NOMO-1 treated with DMSO at 0.1 percent for 48 hours (cell line): ENCODE data around the gene RPS3.
"Not testable (repeated sequence)": the region's sequence is repeated elsewhere in the genome, so short reads cannot be mapped to it uniquely, and the experiment has no call there.

ENCODE experiments used
- DNase-seq: peaks from one replicate; lab custom pipeline; 2025; ENCODE audit not compliant: unreplicated experiment; lab: John Stamatoyannopoulos, UW

RPS3 gene

DNA sequence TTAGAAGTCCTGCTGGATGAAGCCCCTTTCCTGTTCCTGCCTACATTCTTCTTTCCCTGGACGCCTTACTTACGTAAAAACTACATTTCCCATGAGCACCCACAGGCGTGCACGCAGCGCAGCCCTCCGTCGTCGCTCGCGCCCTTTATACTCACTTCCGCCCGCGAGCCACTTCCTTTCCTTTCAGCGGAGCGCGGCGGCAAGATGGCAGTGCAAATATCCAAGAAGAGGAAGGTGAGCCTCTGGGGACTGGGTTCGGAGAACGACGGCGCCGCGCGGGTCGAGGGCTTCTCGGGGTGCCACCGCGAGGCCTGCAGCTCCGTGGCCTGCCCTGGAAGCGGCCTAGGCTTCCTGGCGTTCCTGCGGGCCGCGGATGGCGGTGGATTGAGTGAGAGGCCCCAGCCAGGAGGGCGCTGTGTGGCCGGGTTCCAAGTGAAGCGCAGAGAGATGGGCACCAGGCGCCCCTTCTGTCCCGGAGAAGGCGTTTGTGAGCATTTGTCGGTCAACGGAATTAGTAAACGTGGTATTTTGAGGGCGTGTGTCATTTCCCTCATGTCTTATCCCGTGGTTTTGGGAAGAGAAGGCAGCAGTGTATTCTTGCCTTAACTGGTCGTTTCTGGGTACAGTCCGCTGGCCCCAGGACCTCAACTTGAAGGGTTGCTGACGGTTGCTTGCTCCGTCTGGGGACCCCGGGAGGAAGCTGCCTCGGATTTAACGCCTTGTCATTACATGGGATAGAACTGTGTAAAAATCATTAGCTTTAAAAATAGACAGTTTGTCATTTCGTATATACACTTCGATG lies at the start of gene RPS3:
RPS3 (plus strand) TSS at position 175 of the 802 bp plus-strand sequence; CDS start at position 205, 30 bp downstream.
- peak; percentile 85 for DNase-seq

DNA sequence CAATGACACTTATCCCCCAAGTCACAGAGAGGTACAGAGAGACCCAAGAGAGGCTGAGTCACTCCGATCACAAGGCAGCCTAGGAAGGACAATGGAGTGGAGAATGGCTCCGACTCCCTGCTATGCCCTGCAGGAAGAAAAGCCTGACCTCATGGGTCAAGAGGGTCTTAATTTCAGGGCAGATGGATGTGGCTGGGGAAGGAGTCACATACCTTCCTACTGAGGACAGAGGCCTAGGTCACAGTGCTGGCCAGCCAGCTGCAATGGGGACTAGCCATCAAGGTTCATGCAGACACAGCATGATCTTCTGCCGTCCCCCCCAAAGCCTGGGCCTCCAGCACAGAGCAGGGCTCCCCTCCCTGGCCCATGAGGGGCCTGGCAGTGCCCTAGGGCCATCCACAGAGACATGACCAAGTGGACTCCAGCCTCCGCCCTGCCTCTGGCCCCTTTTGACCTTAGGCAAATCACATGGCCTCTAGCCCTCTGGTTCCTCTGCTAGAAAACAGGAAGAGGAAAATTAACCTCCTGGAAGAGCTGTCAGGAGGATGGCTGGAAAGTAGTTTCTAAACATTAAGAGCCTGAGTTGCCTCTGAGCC lies 49.7 kb upstream of the RPS3 start:
- peak; percentile 41 for DNase-seq

DNA sequence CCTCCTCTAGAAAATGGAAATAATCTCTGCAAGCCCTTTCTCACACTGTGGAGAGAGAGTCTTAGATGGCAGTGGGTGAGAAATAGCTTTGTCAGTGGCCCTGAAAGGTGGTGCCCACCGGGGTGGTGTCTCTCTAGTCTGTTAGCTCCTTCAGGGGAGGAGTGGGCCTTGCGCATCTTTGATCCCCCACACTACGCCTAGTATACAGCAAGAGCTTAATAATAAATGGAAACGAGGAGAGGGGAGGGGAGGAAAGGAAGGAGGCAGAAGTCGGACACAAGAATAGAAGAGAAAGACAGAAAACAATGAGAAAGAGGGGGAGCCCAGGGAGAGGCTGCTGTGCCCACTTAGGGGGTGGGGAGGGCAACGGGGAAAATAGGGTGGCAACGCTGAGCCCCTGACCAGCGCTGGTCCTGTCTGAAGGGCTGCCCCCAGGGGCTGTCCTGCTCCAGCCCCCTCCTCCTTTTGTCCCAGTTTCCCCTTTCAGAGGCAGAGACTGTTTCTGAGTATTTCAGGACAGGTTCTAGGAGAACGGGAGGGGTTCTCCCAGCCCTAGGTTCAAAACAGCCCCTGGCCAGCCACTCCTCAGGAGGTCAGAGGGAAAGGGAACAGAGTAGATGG lies 49.1 kb upstream of the RPS3 start:
- no peak for DNase-seq

DNA sequence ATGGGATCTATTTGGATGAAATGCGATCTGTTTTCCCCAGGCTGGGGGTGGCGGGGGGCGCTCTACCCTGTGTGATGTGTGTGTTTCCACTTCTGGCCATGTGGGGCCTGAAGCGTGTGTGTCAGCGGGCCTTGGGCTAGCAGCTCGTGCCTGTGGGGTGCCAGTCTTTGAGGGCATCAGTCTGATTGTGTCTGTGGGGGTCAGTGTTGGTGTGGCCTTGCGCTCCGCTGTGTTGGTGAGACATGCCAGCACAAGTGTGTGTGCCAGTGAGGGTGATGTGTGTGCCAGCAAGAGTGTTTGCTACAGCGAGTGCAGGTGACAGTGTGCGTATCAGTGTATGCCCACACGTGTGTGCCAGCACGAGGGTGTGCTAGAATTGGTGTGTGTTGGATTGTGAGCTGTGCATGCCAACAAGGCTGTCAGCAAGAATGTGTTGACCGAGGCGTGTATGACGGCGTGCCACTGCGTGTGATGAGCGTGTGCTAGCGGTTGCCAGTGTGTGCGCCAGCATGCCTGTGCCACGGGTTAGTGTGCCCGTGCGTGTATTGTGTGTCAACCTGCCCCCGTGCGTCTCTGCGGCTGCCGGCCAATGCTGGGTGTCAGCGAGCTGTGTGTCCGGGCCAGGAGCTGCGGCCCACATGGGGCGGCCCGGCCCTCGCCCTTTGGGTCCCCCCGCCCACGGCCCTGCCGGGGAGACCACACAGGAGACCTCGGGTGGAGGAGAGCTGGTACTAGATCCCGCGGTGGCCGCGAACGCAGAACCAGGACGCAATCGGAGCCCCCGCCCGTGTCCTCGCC lies 48.4 kb upstream of the RPS3 start:
- DNase-seq: peak; percentile 41

DNA sequence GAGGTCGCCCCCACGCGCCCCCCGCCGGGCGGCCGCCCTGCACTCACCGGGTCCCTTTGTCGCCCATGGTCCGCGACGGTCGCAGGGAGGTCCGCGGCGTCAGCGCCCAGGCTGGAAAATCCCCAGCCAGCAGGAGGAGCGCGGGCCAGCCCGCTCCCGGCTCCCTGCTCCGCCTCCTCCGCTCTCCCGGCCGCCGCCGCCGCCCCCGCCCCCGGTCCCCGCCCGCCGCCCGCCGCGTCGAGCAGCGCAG lies 47.9 kb upstream of the RPS3 start, which contains the start of gene ARRB1:
ARRB1 (minus strand) TSS at position 121 of the 250 bp plus-strand sequence; CDS start at position 67, 54 bp downstream.
- DNase-seq: no peak

DNA sequence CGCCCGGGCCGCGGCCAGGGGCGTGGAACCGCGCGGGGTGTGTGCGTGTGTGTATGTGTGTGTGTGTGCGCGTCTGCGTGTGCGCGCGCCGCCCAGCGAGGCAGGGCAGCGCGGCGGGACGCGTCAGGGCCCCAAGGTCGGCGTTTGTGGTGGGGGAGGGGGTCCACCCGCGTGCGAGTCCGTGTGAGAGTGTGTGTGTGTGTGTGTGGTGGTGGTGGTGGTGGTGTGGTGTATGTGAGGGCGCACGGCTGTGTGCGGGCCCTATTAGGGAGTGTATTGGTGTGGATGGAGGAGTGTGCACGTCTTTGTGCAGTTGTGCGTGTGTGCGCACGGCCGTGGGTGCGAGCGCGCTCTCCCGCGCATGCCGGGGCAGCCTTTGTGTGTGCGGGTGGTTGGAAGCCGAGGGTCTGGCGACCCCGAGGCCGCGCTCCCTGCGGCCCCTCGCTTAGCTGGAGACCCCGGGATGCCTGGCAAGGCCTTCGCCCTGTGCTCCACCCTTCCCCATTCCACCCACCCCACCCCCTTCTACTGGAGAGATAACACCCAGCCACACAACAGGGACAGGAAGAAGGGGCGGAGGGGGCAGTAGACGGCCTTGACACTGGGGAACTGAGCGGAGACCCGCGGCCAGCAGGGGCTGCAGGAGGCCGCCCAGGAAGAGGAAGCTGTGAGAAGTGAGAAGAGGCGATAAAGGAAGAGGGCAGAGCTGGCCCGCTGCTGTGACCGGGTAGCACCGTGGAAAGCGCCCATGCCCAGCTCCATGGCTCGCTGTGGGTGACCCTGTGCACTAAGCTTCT lies 47.3 kb upstream of the RPS3 start:
- DNase-seq: peak; percentile 84

DNA sequence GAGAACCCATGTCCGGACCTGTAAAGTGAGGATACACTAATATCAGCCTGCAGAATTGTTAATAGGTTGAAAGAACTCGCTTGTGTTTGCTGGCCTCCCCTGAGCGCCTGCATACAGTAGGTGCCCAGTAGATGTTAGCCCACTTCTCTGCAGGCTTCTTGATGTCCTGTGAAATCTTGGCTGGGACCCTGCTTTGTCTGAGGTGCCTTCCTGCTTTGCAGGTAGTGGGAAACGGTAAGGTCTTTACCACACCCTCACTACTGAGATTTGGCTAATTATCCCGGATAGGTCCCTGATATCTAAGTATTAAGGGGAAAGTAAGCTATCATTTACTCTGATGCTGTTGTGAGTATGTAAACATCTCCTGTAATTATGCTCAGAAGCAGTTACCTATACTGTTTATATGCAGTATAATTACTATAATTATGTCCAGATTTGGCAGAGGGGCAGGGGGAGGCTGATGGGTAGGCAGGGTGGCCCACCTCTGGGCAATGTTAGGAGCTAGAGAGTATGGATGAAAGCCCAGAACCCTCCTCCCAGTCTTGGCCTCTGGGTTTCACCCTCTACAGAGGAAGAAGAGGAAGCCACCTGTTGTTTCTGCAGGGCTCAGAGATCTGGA lies 46.6 kb upstream of the RPS3 start:
- DNase-seq: no peak

DNA sequence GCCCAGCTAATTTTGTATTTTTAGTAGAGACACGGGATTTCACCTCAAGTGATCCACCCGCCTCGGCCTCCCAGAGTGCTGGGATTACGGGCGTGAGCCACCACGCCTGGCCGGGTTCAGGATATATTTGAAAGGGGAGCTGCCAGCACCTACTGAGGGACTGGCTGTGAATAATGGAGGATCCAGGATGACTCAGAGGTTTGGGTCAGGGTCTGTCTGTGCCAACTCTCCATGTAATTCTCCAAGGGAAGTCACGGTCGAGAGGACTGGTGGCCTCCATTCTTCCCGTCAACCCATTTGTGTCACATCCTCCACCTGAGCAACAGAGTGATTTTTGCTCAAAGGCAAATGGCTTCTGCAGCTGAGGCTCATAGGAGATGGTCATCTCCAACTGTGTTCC lies 44.3 kb upstream of the RPS3 start:
- DNase-seq: no peak

DNA sequence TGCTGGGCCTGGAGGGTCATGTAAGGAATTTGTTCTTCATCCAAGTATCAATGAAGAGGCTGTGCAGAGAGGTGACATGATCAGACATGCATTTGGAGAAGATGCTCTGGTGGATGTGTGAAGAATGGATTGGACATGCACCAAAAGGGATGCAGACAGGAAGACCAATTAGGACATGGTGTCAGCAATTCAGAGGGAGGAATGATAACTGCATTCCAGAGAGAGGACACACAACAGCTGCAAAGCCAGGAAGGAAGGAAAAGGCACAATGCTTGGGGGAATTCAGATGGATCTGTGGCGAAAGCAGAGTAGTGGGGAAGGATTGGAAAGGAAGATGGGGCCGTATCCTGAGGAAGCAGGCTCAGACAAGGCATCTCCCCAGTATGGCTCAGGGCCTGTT lies 42.7 kb upstream of the RPS3 start:
- DNase-seq: no peak

DNA sequence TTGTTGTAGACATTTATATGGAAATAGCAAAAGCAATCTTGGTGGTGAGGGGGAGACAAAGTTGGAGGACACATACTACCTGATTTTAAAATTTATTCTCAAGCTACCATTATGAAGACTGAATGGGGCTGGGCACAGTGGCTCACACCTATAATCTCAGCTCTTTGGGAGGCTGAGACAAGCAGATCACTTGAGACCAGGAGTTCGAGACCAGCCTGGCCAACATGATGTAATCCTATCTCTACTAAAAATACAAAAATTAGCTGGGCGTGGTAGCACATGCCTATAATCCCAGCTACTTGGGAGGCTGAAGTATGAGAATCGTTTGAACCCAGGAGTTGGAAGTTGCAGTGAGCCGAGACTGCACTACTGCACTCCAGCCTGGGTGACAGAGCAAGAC lies 37.0 kb upstream of the RPS3 start:
- not testable (repeated sequence) for DNase-seq

DNA sequence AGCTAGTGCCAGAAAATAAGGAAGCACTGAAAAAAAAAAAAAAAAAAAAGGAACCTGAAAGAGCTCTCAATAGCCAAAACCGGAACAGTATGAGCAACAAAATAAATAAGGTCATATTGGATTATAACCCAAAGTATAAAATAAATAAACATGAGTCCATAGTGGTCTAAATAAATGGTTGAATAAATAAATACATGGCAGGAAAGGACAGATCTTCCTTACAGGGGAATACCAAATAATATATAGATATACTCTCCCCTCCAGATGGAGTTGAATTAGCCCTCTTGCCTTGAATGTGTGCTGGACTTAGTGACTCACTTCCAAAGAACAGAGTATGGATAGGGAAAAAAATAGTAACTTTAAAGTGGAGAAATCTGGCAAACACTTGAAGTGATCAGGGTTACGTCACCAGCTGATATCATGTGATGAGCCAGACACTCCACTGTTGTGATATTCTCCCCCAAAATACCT lies 33.6 kb upstream of the RPS3 start:
- DNase-seq: peak; percentile 77

DNA sequence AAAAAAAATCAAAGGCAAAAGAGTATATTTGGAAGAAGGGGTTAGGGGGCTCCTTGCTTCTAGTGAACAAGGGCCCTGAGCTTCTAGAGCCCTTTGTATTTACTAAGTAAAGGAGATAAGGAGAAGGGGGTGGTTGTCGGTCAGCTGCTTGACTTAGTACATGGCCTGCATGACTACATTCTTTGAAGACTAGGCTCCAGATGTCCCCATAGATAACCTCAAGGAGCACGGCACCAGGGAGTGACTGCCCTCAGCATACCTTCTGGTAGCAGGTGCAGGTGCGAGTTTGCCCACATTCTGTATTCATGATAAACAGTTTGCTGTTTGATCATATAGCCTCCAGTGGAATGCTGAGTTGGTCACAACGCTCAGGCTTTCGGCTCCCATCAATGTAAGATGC lies 32.5 kb upstream of the RPS3 start:
- DNase-seq: not testable (repeated sequence)

DNA sequence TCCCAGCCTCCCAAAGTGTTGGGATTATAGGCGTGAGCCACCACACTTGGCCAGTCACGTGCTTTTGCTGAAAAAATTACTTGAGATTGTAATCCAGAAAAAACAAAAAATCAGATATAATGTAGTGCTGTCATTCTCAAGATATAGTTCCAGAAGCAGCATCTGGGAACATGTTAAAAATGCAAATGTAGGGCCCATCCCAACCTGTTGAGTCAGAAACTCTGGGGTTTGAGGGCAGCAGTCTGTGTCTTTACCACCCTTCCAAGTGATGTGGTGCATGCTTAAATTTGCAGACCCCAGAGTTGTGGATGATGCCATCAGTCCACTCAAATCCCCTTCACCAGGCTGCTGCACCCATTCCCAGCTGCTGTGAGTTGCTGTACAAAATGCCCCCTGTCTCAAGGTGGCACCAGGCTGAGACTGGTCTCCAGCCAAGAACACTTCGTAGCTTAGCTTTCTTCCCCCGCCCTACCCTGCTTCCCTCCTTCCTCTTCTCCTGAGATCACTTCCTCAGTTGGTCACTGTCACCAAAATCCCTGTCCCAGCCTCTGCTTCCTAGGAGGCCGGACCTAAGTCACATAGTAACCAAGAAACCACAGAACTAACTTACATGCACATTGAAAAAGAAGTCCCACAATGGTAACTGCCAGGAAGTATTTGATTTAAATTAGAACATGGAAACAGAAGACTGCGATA lies 29.6 kb upstream of the RPS3 start:
- peak; percentile 59 for DNase-seq

DNA sequence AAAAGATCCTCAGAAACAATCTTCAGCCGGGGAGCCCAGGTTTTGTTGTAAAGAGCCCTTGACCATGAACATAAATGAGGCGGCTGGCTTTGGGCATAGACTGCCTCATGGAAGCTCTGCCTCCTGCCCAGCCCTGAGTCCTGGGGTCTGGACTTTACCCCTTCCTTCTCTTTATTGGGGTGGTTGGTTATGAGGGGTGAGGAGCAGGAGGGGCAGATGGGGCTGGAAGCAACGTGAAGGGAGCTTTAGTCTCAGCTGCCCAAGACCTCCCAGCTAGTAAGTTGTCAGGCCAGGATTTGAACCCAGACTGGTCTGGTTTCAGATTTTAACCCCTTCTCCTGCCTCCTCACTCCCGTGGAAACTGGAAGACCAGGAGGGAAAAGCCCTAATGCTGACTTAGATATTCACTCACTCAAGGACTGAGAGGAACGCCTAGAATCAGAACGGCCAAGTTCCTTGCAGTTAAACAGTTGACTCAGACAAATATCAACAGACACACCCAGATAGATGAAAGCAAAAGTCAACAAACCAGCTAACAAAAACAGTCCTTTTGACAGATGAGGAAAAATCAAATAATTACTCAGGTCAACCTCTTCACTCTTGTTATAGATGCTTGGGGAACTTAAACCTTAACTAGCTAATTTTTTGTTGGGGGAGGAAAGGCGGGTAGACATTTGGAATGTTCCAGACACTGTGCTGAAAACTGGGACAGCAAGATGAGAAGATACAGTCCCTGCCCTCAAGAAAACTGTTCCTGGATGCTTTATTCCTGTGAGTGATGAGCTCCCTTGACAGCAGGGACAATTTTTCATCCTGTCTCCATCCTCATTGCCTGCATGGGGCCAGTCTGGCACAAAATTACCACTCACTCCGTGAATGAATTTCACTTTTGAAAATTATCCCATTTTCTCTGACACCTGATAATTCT lies 27.1 kb upstream of the RPS3 start:
- DNase-seq: no peak

DNA sequence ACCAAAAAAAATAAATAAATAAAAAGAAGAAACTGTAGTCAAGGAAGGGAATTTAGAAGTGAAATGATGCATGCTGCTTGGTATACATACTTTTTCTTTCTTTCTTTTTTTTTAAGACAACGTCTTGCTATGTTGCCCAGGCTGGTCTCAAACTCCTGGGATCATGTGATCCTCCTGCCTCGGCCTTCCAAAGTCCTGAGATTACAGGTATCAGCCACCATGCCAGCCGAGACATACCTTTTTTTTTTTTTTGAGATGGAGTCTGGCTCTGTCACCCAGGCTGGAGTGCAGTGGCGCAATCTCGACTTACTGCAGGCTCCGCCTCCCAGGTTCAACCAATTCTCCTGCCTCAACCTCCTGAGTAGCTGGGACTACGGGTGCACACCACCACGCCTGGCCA lies 26.1 kb upstream of the RPS3 start:
- no peak for DNase-seq

DNA sequence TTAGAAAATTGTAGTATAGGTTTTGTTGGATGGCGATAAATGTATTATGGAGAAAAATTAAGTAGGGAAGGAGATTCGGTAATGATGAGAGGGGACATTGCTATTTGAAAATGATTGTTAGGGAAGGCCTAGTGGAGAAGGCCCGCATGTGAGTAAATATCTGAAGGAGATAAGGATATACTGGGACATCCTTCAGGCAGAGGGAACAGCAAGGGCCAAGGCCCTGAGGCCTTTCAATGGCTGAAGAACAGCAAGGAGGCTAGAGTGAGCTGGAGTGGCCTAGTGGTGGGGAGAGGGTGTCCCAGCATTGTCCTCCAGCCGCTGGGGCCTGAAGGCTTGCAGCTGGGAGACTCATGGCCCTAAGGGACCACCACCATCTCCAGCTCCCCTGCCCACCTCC lies 24.7 kb upstream of the RPS3 start:
- no peak for DNase-seq

DNA sequence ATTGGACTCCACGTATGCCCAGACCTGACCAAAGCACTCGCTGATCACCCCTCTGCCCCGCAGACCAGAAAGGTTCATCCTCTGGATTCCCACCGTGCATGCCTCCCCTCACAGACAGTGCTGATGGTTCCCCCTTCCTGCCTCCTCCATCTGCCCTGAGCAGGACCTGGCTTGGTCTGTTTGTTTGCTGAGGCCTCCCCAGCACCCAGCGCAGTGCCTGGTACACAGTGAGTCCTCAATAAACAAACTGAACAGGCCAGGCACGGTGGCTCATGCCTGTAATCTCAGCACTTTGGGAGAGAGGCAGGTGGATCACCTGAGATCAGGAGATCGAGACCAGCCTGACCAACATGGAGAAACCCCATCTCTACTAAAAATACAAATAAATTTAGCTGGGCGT lies 23.7 kb upstream of the RPS3 start:
- no peak for DNase-seq

DNA sequence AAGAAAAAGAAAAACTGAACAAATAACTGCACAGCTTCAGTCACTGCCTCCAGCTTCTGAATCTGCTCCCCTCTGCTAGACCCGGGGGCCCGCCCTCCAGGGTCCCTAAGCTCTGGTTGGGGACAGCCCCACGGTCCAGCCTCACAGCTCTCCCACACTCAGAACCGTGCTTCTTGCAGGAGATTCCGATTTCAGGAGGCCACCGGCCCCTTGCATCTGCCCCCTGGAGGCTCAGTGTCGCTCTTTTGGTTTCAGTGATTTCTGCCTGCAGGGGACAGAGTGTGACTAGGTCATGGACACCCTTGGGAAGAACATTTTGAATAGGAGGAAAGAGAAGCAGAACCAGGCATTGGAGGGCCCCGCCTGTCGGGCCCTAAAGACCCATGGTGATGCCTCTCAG lies 23.1 kb upstream of the RPS3 start:
- peak; percentile 7 for DNase-seq

DNA sequence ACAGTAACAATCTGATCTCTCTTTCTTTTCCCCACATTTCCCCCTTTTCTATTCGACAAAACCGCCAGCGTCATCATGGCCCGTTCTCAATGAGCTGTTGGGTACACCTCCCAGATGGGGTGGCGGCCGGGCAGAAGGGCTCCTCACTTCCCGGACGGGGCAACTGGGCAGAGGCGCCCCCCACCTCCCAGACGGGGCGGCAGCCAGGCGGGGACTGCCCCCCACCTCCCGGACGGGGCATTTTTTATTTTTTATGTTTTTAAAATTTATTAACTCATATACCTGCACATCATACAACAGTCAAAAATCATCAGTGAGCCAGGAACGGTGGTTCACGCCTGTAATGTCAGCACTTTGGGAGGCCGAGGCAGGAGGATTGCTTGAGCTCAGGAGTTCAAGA lies 20.5 kb upstream of the RPS3 start:
- not testable (repeated sequence) for DNase-seq
